Neural progenitor cell (in vitro differentiated cells): ENCODE data around the gene FNDC8. TPM values are rescaled to one million over a fixed set of nuclear protein-coding genes. Genes with fewer than 3 reads are reported as not detected.
"Not testable (repeated sequence)": the region's sequence is repeated elsewhere in the genome, so short reads cannot be mapped to it uniquely, and the experiment has no call there.

ENCODE experiments used
- DNase-seq: peaks from one replicate; pipeline ENCODE4 v3.0.0-alpha.2; 2016; ENCODE audit warnings: low spot score
- H2AFZ ChIP-seq: fragments of 200-600 bp; sonication (generic); replicated peaks from 2 replicates; pipeline ENCODE4 v1.6.1; 2016; ENCODE audit warnings: antibody characterized with exemption
- H3F3A ChIP-seq: fragments of 200-600 bp; sonication (generic); 2 replicates; pipeline ENCODE4 v1.6.1; 2016; ENCODE audit warnings: antibody characterized with exemption, low read depth
- H3K27ac ChIP-seq: fragments of 200-600 bp; sonication (generic); 2 replicates; pipeline ENCODE4 v1.5.1; 2016; ENCODE audit warnings: mild to moderate bottlenecking
- H3K27me3 ChIP-seq: fragments of 200-600 bp; sonication (generic); 2 replicates; pipeline ENCODE4 v1.6.1; 2016; ENCODE audit warnings: mild to moderate bottlenecking, moderate library complexity
- H3K36me3 ChIP-seq: fragments of 200-600 bp; sonication (generic); 2 replicates; pipeline ENCODE4 v1.5.1; 2016
- H3K4me1 ChIP-seq: fragments of 200-600 bp; sonication (generic); 2 replicates; pipeline ENCODE4 v1.6.1; 2016; ENCODE audit warnings: mixed run types
- H3K4me2 ChIP-seq: fragments of 200-600 bp; sonication (generic); 2 replicates; pipeline ENCODE4 v1.6.1; 2016
- H3K4me3 ChIP-seq: fragments of 200-600 bp; sonication (generic); 2 replicates; pipeline ENCODE4 v1.5.1; 2016
- H3K79me2 ChIP-seq: fragments of 200-600 bp; sonication (generic); 2 replicates; pipeline ENCODE4 v1.6.1; 2016; ENCODE audit warnings: low read depth
- H3K9ac ChIP-seq: fragments of 200-600 bp; sonication (generic); 2 replicates; pipeline ENCODE4 v1.6.1; 2016
- H3K9me3 ChIP-seq: fragments of 200-600 bp; sonication (generic); 2 replicates; pipeline ENCODE4 v1.5.1; 2016; ENCODE audit warnings: low read depth
- H4K20me1 ChIP-seq: fragments of 200-600 bp; sonication (generic); 2 replicates; pipeline ENCODE4 v1.6.1; 2016; ENCODE audit warnings: low read depth
- H3K27ac Mint-ChIP-seq: 3 replicates; pipeline ENCODE4 v1.8.0; 2021; ENCODE audit warnings: mixed read lengths
- H3K27me3 Mint-ChIP-seq: 2 replicates; pipeline ENCODE4 v1.8.0; 2022; ENCODE audit warnings: low read depth, mild to moderate bottlenecking, inconsistent platforms, moderate library complexity, mixed read lengths; ENCODE audit not compliant: insufficient read depth
- H3K36me3 Mint-ChIP-seq: 3 replicates; pipeline ENCODE4 v1.8.0; 2021; ENCODE audit warnings: mixed read lengths
- H3K4me1 Mint-ChIP-seq: 3 replicates; pipeline ENCODE4 v1.8.0; 2021; ENCODE audit warnings: mixed read lengths
- H3K4me3 Mint-ChIP-seq: 3 replicates; pipeline ENCODE4 v1.8.0; 2021; ENCODE audit warnings: mild to moderate bottlenecking, moderate library complexity, mixed read lengths
- H3K9me3 Mint-ChIP-seq: 3 replicates; pipeline ENCODE4 v1.8.0; 2020; ENCODE audit warnings: mixed read lengths
- CTCF ChIP-seq: fragments of 200-600 bp; sonication (generic); IDR thresholded peaks from 2 replicates; pipeline ENCODE4 v1.5.1; 2017; ENCODE audit warnings: antibody characterized with exemption, mild to moderate bottlenecking
- EZH2 ChIP-seq: fragments of 200-600 bp; sonication (generic); IDR thresholded peaks from 2 replicates; pipeline ENCODE4 v1.6.1; 2017; ENCODE audit warnings: antibody characterized with exemption, mild to moderate bottlenecking, moderate library complexity
- EZH2phosphoT487 ChIP-seq: fragments of 200-600 bp; sonication (generic); IDR thresholded peaks from 2 replicates; pipeline ENCODE4 v1.6.1; 2017; ENCODE audit warnings: antibody characterized with exemption
- small RNA-seq: library from RNA; depleted of rRNA; stranded (forward); fragments of <200 nt; gene quantifications from one replicate; pipeline ENCODE3, GENCODE V24; 2015
- total RNA-seq: library from RNA; depleted of rRNA; stranded (reverse); fragments of >200 nt; gene quantifications from 2 replicates; pipeline ENCODE4 v1.2.3, GENCODE V29; 2015; ENCODE audit warnings: low replicate concordance

FNDC8 gene
- total RNA-seq, 1 donor from 2014 or later, result not detected

- H3K4me1 ChIP-seq, result no peaks in the 10 kb centered on the region
These were observed 54.4 kb downstream of the FNDC8 start for GRCh38 chr17:35175638-35176415.

GRCh38 chr17:35176897-35177296 lies 55.5 kb downstream of the FNDC8 start:
- no peaks in the 10 kb centered on the region for H3F3A ChIP-seq
- H4K20me1 ChIP-seq, result no peaks in the 10 kb centered on the region
- H3K36me3 Mint-ChIP-seq, result no peaks in the 10 kb centered on the region
- no peaks in the 10 kb centered on the region for H3K4me1 ChIP-seq
- H3K27me3 ChIP-seq, result no peaks in the 10 kb centered on the region
- no peak overlapping the region for H3K27ac ChIP-seq
- no peak overlapping the region for H3K27ac Mint-ChIP-seq
- no peak overlapping the region for H2AFZ ChIP-seq
- TF ChIP-seq EZH2phosphoT487 (no peak), CTCF (no peak), EZH2 (no peak)
- DNase-seq, result no peak
- peaks cover 2% of the 10 kb centered on the region for H3K9me3 Mint-ChIP-seq
- no peaks in the 10 kb centered on the region for H3K4me1 Mint-ChIP-seq
- no peaks in the 10 kb centered on the region for H3K79me2 ChIP-seq
- H3K4me3 ChIP-seq, result no peak overlapping the region
- no peaks in the 10 kb centered on the region for H3K9me3 ChIP-seq
- H3K4me2 ChIP-seq, result no peak overlapping the region
- no peaks in the 10 kb centered on the region for H3K36me3 ChIP-seq
- peaks cover 6% of the 10 kb centered on the region for H3K27me3 Mint-ChIP-seq
- no peak overlapping the region for H3K9ac ChIP-seq
- no peak overlapping the region for H3K4me3 Mint-ChIP-seq

More at GRCh38 chr17:35175638-35176415, 54.4 kb downstream of the FNDC8 start:
- Mint-ChIP-seq H3K27ac (no peak overlapping the region), H3K36me3 (no peaks in the 10 kb centered on the region), H3K4me3 (no peak overlapping the region), H3K9me3 (peaks cover 2% of the 10 kb centered on the region), H3K4me1 (no peaks in the 10 kb centered on the region), H3K27me3 (peaks cover 6% of the 10 kb centered on the region)
- Histone ChIP-seq H3K4me3 (no peak overlapping the region), H3K27ac (no peak overlapping the region), H3K4me2 (no peak overlapping the region), H3K9ac (no peak overlapping the region), H3K27me3 (no peaks in the 10 kb centered on the region), H3F3A (no peaks in the 10 kb centered on the region), H3K36me3 (no peaks in the 10 kb centered on the region), H4K20me1 (no peaks in the 10 kb centered on the region), H3K9me3 (no peaks in the 10 kb centered on the region), H2AFZ (no peak overlapping the region), H3K79me2 (no peaks in the 10 kb centered on the region)
- DNase-seq, result no peak
- TF ChIP-seq EZH2 (no peak), CTCF (no peak), EZH2phosphoT487 (no peak)

- H3F3A ChIP-seq, DNase-seq, H2AFZ ChIP-seq, H3K4me1 Mint-ChIP-seq, H3K27ac Mint-ChIP-seq, H3K36me3 Mint-ChIP-seq, H3K4me3 Mint-ChIP-seq, H3K9ac ChIP-seq, H3K4me2 ChIP-seq, H3K4me1 ChIP-seq, H3K36me3 ChIP-seq, H3K9me3 ChIP-seq, H3K4me3 ChIP-seq, H3K9me3 Mint-ChIP-seq, H4K20me1 ChIP-seq, H3K79me2 ChIP-seq, H3K27ac ChIP-seq, H3K27me3 Mint-ChIP-seq, H3K27me3 ChIP-seq: not testable (repeated sequence)
These were observed 58.0 kb downstream of the FNDC8 start for GRCh38 chr17:35179379-35179778.

Small RNAs within 50 kb of the gene (small RNA-seq; reads per million reads assigned to genes)
- not detected for gene AC004223.1
- gene RNU6-840P, result not detected

Other genes starting within 250 kb of the FNDC8 start
- 3.4 and 5.0 TPM in 2 replicates for gene CCT6B, start 160.2 kb upstream of the FNDC8 start, total RNA-seq
- 14.5 and 26.1 TPM in 2 replicates for gene ZNF830, start 160.1 kb upstream of the FNDC8 start, total RNA-seq
- 89.6 and 97.0 TPM in 2 replicates for gene LIG3, start 141.1 kb upstream of the FNDC8 start, total RNA-seq
- gene RFFL, start 57.9 kb upstream of the FNDC8 start, total RNA-seq, result 20.6 and 22.3 TPM in 2 replicates
- 9.0 and 13.2 TPM in 2 replicates for gene RAD51D, start 1.8 kb upstream of the FNDC8 start, total RNA-seq
- gene NLE1, start 20.7 kb downstream of the FNDC8 start, total RNA-seq, result 12.4 and 29.5 TPM in 2 replicates
- not detected in 2 replicates for gene UNC45B, start 26.2 kb downstream of the FNDC8 start, total RNA-seq
- gene SLC35G3, start 72.8 kb downstream of the FNDC8 start, total RNA-seq, result not detected in 2 replicates
- gene SLFN5, start 121.5 kb downstream of the FNDC8 start, total RNA-seq, result 3.5 and 5.8 TPM in 2 replicates